HCEC 1CT (cell line): ENCODE measurements around the gene THRAP3.
"Not testable (repeated sequence)": the region's sequence is repeated elsewhere in the genome, so short reads cannot be mapped to it uniquely, and the experiment has no call there.

ENCODE experiments used
- DNase-seq: peaks from one replicate; pipeline ENCODE4 v3.0.0-alpha.2; 2017

THRAP3 gene, protein sequence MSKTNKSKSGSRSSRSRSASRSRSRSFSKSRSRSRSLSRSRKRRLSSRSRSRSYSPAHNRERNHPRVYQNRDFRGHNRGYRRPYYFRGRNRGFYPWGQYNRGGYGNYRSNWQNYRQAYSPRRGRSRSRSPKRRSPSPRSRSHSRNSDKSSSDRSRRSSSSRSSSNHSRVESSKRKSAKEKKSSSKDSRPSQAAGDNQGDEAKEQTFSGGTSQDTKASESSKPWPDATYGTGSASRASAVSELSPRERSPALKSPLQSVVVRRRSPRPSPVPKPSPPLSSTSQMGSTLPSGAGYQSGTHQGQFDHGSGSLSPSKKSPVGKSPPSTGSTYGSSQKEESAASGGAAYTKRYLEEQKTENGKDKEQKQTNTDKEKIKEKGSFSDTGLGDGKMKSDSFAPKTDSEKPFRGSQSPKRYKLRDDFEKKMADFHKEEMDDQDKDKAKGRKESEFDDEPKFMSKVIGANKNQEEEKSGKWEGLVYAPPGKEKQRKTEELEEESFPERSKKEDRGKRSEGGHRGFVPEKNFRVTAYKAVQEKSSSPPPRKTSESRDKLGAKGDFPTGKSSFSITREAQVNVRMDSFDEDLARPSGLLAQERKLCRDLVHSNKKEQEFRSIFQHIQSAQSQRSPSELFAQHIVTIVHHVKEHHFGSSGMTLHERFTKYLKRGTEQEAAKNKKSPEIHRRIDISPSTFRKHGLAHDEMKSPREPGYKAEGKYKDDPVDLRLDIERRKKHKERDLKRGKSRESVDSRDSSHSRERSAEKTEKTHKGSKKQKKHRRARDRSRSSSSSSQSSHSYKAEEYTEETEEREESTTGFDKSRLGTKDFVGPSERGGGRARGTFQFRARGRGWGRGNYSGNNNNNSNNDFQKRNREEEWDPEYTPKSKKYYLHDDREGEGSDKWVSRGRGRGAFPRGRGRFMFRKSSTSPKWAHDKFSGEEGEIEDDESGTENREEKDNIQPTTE

DNA sequence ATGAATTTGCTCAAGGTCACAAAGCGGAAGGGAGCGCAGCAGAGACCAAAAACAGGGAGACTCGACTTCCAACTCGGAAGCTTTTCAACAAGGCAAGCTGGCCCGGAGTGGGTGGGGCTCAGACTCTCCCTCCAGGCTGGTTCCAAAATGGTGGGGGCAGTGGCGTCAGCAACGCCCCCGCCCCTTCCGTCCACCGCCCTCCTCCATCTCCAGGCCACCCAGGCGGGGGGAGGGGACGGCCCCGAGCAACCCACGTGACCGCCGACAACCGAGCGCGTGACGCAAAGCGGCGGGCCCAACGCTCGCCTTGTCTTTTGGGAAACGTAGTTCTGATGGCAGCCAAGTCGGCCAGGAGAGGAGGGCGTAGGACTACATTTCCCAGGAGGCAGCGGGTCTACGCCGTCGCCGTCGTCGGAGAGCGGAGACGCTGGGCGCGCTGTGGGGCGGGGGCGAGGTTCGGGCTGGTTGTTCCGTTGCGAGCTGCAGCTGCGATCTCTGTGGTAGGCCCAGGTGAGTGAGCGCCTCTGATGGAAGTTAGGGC, at the start of gene THRAP3:
Gene THRAP3 (plus strand): TSS at position 448 of the 541 bp plus-strand sequence. CDS start 58,121 bp downstream, outside the sequence.
- DNase-seq: peak; percentile 99

DNA sequence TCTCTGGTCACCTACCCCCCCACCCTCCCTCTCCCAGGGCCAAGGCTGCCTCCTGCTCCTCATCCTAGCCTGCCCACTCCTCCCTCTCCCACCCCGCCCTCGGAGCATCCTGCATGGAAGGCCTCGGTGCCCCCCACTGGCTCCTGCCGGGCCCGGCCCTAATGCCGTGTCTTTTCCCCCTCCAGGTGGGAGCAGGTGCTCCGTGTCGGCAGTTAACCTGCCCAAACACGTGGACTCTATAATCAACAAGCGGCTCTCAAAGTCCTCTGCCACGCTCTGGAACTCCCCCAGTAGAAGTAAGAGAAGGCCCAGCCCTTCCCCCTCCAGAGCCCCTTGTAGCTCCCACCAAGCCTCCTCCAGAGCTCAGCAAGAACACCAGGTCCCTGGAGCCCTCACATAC, 49.5 kb upstream of the THRAP3 start:
- DNase-seq: no peak

DNA sequence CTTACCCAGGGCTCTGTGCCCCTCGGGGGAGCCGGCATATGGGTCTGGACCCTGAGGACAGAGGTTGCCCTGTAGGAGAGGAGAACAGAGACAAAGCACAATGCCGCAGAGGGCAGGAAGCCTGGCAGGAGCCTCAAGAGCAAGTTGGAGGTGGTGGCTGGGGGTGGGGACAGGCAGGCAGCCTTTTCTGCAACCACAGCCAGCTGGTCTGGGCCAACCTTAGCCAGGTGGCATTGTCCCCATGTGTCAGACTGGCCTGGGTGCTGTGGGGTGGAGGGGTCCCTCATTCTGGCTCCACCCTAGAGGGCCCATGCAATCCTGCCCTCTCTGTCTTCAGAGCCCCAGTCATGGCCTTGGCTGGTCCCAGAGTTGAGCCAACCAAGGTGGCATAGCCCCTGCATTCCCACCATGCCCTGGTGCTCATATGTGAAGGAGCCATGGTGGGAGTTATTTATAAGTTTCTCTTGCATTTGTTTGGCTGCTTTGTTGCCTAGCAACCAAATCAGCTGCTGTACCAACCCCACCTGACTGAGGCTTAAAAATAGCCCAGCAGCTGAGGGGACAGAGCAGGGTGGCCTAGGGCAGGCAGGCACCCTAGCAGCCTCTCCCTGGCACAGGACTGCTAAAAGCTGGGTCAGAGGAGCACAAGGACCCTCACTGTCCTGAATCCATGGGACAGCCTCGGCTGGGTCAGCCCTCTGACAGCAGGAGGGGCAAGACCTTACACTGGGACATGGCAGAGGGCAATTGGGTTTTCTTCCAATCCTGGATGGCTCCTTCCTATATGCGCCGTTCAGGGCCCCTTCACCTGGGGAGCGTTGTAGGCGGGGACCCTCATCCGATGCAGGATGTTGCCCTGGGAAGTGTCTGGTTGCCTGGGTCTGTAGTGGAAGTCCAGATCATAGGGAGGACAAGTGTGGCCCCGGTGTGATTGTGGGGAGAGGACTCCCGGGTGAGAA, 48.8 kb upstream of the THRAP3 start:
- DNase-seq: no peak

DNA sequence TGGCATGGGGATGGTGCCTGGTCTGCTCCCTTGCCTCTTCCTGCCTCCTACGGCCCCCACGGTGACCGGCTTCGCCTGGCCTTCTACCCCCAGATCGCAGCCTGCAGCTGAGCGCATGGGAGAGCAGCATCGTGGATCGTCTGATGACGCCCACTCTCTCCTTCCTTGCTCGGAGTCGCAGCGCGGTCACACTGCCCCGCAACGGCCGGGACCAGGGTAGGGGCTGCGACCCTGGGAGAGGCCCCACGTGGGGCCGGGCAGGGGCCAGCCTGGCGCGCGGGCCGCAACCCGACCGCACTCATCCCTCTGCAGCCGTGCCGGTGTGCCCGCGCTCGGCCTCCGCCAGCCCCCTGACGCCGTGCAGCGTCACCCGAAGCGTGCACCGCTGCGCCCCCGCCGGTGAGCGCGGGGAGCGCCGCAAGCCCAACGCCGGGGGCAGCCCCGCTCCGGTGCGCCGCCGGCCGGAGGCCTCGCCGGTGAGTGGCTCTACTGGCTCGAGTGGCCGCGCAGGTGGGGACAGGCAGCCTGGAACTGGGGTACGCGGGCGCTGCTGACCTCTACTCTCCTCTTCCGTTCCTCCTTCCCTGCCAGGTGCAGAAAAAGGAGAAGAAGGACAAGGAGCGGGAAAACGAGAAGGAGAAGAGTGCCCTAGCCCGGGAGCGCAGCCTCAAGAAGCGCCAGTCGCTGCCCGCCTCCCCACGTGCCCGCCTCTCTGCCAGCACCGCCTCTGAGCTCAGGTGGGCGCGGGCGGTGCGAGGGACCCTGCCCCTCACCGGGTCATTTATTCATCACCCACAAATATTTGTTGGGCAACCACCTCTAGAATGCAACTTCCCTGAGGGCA, 47.9 kb upstream of the THRAP3 start:
- no peak for DNase-seq

DNA sequence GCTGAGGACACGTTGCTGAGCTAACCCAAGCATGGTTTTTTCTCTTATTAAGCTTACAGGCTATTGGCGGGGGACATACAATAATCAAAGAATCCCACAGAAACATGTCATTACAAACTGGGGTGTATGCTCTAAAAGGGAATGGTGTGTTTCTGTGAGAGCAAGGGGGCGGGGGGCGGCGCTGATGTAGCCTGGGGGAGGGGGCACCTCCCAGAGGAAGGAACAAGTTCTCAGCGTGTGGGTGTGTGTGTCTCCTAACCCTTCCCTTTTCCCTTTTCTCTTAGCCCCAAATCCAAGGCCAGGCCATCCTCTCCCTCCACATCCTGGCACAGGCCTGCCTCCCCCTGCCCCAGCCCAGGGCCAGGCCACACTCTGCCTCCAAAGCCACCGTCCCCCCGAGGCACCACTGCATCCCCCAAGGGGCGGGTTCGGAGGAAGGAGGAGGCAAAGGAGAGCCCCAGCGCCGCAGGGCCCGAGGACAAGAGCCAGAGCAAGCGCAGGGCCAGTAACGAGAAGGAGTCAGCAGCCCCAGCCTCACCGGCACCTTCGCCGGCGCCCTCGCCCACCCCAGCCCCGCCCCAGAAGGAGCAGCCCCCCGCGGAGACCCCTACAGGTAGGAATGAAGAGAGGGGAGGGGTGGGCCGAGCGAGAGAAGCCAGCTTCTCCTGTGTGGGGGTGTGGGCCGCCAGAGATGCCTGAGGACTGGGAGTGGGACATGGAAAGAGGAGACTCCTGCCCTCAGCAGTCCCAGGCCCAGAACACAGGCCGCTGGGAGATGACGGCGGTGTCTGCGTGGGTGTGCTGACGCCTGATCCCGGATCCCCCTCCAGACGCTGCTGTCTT, 46.4 kb upstream of the THRAP3 start:
- no peak for DNase-seq

DNA sequence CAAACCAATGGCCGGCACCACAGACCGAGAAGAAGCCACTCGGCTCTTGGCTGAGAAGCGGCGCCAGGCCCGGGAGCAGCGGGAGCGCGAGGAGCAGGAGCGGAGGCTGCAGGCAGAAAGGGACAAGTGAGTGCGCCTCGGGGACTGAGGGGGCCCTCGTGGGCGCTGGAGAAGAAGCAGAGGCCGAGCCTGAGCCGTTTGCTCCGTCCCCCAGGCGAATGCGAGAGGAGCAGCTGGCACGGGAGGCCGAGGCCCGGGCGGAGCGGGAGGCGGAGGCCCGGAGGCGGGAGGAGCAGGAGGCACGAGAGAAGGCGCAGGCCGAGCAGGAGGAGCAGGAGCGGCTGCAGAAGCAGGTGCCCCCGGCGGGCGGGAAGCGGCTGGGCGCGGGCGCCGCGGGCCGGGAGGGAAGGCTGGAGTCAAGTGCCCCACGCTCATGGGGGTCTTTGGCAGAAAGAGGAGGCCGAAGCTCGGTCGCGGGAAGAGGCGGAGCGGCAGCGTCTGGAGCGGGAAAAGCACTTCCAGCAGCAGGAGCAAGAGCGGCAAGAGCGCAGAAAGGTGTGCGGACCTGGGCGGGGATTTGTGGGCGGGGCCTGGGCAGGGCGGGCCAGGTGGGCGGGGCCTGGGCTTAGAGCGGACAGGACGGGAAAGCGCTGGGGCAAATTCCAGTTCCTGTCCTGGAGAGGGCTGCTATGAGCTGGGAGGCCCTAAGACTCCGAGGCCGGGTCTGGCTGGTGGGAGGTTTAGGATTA, 45.6 kb upstream of the THRAP3 start:
- no peak for DNase-seq

DNA sequence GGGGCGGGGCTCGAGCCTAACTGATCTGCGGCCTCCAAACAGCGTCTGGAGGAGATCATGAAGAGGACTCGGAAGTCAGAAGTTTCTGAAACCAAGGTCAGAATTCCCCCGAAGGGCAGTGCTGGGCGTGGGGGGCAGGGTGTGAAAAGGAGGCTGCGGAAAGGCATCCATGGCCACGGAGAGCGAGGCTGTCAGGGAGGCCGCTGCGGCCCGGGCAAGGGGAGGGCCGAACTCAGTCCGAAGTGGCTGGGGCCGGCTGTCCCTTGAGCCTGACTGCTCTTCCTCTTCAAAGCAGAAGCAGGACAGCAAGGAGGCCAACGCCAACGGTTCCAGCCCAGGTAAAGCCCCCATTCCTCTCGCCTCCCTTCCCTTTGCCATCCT, 45.0 kb upstream of the THRAP3 start:
- no peak for DNase-seq

DNA sequence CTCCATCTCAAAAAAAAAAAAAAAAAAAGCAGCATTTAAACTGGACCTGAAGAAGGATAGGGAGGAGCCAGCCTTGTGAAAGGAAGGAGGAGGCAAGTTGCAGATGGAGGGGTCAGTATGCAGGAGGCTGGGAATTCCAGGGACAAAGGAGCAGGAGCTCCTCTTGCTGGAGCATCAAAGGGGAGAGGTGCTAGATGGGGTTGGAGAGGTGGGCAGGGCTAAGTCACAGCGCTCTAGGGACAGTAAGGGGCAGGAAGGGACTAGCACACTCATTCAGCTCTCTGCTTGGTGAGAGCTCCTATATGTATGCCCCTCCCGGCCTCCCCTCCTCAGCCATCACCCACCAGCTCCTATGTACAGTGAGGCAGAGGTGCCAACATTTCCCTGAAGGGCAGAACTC, 41.5 kb upstream of the THRAP3 start:
- DNase-seq: no peak

DNA sequence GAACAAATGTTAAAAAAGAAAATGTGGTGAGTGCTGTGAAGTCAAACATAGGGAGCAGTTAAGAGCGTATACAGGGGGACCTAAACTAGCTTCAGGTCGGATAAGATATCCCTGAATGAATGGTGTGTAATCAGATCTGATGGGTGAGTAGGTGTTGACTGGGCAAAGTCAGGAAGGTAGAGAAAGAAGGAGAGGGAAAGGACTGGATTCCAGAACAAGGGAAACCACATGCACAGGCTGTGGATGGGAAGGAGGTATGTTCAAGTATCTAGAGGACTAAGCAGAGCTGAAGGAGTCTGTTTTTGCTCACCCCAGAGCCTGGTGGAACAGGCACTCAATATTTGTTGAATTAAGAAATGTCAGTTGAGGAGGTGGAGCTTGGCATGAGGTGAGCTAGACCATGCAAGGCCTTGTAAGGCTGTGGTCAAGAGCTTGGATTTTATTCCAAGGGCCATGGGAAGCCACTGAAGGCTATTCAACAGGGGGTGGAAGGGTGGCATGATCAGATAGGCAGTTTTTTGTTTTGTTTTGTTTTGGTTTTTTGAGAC, 40.9 kb upstream of the THRAP3 start:
- no peak for DNase-seq

DNA sequence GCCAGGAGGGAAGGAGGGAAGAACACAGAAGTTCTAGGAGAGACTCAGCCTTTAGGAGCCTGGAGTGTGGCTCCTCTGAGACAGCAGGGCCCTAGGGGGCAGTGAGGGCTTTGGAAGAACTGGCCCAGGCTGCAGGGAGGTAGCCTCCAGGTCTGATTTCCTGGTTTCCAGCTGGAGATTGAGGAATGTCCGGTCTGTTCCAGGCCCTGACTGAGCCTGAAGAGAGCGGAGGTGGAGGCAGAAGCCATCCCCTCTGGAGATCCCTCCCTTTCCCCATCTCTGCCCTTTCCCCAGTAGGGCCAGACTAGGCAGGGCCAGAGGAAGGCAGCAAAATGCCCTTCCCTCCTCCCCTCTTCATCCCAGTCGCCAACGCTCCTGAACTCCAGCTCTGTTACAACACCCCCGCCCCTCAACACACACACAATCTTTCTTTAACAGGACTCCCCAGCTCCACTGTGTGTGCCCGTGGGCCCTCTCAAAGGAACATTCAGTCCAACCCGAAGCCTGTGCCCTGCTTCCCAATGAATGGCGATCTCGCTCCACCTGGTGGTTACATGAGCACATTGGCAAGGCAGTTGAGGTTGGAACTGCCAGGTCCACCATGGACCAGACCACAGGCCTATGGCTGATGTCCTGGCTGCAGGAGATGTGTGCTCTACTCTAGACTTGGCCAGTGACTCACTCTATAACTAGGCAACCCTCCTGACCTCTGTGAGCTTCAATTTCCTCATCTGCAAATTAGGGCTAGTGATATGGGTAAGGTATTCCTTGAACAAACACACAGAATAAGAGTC, 36.2 kb upstream of the THRAP3 start:
- peak; percentile 87 for DNase-seq

DNA sequence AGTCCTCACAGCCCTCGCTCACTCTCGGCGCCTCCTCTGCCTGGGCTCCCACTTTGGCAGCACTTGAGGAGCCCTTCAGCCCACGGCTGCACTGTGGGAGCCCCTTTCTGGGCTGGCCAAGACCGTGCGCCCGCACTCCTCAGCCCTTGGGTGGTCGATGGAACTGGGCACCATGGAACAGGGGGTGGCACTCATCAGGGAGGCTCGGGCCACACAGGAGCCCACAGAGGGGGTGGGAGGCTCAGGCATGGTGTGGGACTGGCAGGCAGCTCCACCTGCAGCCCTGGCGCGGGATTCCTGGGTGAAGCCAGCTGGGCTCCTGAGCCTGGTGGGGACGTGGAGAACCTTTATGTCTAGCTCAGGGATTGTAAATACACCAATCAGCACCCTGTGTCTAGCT, 27.4 kb upstream of the THRAP3 start:
- DNase-seq: not testable (repeated sequence)

DNA sequence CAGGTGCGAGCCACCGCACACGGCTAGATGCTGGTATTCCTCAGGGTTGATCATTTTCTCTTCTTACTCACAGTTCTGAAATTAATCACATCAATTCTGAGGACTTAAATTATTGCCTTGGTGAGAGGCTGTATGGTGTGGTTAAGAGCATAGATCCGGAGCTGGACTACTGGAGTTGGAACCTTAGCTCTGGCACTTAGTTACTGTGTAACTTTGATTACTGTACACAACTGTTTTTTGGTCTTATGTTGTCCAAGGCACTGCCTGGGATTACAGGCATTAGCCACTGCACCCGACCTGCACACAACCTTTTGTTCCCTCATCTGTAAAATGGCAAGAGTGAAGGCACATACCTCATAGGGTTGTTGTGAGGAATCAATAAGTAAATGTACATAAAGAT, 25.6 kb upstream of the THRAP3 start:
- no peak for DNase-seq

DNA sequence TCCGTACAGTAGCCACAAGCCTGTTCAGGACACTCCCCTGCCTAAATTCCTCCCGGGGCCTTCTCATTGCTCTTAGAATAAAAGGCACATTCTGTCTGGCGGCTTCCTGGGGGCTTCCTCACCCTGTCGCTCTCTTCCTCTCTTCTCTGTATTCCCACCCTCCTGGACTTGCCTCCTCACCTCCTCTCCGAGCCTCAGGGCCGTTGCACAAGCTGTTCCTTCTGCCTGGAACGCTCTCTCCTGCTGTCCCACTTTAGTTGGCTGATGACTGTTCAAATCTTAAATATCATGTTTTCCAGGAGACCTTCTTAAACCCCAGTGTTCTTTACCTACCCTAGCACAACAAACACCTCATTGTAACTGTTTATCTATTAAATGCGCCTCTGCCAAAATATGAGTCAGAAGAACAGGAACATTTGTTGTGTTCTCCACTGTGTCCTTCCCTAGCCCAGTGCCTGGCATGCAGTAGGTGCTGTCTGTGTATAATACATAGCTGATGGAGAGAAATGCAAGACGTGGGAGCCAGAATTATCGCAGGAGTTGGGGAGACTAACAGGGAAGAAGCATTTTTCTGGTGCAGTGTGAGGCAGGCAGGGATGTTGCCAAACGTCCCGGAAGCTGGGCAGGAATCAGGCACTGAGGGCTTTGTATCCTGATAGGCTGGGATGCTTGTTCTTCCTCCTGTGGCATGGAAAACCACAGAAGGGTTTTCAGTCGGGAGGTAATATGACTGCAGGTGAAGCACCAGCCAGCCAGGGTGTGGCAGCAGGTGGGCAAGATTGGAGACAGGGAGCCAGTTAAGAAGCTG, 24.1 kb upstream of the THRAP3 start:
- DNase-seq: no peak

DNA sequence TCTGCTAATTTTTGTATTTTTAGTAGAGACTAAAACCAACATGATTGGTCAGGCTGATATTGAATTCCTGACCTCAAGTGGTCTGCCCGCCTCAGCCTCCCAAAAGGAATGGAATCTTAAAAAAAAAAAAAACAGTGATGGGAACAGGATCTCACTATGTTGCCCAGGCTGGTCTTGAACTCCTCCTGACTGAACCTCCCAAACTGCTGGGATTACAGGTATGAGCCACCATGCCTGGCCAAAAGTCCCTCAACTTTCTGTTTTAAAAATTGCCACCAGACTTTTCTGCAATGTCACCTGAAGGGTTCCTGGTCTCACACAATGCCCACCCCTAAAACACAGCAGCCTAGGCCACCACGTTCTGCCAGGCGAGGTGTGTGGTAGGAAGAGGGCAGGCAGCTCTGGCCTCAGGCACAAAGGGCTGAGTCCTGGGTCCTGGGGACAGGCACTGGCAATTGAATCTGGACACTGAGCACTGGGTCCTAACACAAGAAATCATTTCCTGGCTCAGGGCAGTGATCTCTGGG, 21.2 kb upstream of the THRAP3 start:
- DNase-seq: no peak

DNA sequence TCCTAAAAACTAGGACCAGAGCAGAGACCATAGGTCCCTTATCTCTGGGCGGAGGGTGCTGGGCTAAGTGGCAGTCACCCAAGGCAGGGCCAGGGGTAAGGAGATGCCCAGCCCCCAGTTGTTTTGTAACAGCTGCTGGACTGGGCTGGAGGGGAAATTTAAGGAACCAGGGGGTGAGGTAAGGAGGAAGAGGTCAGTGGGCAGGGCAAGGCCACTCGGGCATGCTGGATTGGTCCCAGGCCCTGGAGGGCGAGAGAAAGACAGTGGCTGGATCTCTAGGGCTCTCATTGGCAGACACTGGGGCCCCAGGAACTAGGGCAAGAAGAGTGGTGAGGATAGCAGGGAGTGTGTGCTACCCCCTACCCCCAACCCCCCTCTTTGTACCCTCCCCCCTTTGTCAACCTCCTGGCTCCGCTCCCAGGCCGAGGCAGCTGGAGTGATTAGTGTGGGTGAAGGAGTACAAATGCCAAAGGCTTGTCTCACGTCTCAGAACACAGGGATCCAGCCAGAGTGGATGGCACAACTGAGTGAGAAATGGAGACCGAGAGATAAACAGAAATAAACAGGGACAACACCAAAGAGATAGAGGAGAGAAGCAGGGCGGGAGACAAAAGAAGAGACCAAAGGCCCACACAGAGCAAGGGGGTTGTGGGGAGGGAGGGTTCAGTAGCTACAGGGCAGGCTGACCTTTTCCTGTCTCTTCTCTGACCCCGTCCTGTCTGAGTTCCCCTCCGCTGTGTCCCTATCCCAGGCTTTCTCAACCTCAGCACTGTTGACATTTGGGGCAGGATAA, 20.5 kb upstream of the THRAP3 start:
- DNase-seq: peak; percentile 55

DNA sequence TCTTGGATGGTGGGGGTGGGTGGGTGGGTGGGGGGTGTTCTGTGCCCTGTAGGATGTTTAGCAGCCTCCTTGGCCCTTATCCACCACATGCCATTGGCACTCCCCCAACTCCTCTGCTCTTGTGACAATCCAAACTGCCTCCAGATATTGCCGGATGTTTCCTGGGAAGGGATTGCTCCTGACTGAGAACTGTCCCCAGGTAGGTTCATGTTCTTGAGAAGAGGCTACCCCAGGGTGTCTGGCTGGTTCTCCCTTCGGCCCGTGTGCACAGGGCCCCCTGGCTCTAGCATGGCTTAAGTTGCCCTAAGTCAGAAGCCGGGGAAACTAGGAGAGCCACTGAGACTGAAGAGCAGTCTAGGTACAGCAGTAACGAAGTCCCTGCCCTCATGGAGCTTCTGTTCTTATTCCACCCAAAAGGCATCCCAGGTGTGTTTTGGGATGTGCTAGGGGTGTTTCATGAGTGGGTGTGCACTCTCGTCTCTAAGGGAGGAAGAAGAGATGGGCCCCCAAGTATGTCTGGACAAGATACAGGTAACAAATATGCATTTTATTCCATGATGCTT, 19.8 kb upstream of the THRAP3 start:
- DNase-seq: no peak
